Kidney epithelial cell (primary cell): ENCODE measurements around the gene NDP. TPM values are rescaled to one million over a fixed set of nuclear protein-coding genes. Genes with fewer than 3 reads are reported as not detected.

Experiments
- DNase-seq: peaks from one replicate; pipeline ENCODE4 v3.0.0-alpha.2; 2010; ENCODE audit warnings: low read depth
- H3K27me3 ChIP-seq: 2 replicates; pipeline ENCODE4 v1.6.0; 2011; ENCODE audit warnings: low read length; ENCODE audit not compliant: control insufficient read depth, insufficient read depth
- H3K36me3 ChIP-seq: 2 replicates; pipeline ENCODE4 v1.5.1; 2011; ENCODE audit warnings: low read length; ENCODE audit not compliant: control insufficient read depth, insufficient read depth
- H3K4me3 ChIP-seq: 2 replicates; pipeline ENCODE4 v1.5.1; 2011; ENCODE audit warnings: low read depth, mild to moderate bottlenecking, control low read depth, low read length
- CTCF ChIP-seq: IDR thresholded peaks from 2 replicates; pipeline ENCODE4 v1.5.1; 2011; ENCODE audit warnings: mild to moderate bottlenecking, moderate library complexity, low read length, control low read depth, inconsistent platforms; ENCODE audit not compliant: insufficient read depth, poor library complexity, severe bottlenecking
- total RNA-seq: library from RNA; depleted of rRNA; stranded (reverse); fragments of >200 nt; gene quantifications from 2 replicates; pipeline ENCODE4 v1.2.3, GENCODE V29; 2015

The NDP gene
- total RNA-seq, 1 donor from 2014 or later = not detected

GRCh38 chrX:43975796-43976195, 2.6 kb upstream of the NDP start:
- TF ChIP-seq CTCF = no peak
- H3K27me3 ChIP-seq = peaks cover 2% of the 10 kb centered on the region
- no peak for DNase-seq

GRCh38 chrX:43974741-43975465, 1.7 kb upstream of the NDP start:
- TF ChIP-seq CTCF = no peak
- H3K36me3 ChIP-seq = no peaks in the 10 kb centered on the region

More at GRCh38 chrX:43975796-43976195, 2.6 kb upstream of the NDP start:
- Histone ChIP-seq H3K36me3 (no peaks in the 10 kb centered on the region), H3K4me3 (no peak overlapping the region)

GRCh38 chrX:43974100-43974475, 898 bp upstream of the NDP start:
- Histone ChIP-seq H3K36me3 (no peaks in the 10 kb centered on the region), H3K27me3 (peaks cover 2% of the 10 kb centered on the region), H3K4me3 (no peak overlapping the region)
- TF ChIP-seq CTCF = no peak
- no peak for DNase-seq

More at GRCh38 chrX:43974741-43975465, 1.7 kb upstream of the NDP start:
- peaks cover 2% of the 10 kb centered on the region for H3K27me3 ChIP-seq
- H3K4me3 ChIP-seq = no peak overlapping the region
- no peak for DNase-seq

GRCh38 chrX:43971966-43972961, 926 bp downstream of the NDP start:
- TF ChIP-seq CTCF = no peak
- no peaks in the 10 kb centered on the region for H3K36me3 ChIP-seq
- no peak for DNase-seq
- H3K27me3 ChIP-seq = peaks cover 2% of the 10 kb centered on the region
- no peak overlapping the region for H3K4me3 ChIP-seq

- no peak for TF ChIP-seq CTCF
- DNase-seq = no peak
- H3K27me3 ChIP-seq = peaks cover 2% of the 10 kb centered on the region
- H3K36me3 ChIP-seq = no peaks in the 10 kb centered on the region
- H3K4me3 ChIP-seq = no peak overlapping the region
Measured at GRCh38 chrX:43970528-43970927, 2.7 kb downstream of the NDP start.
